GM15510 (cell line): ENCODE data around the gene RUNX1.

Experiments
- POLR2A ChIP-seq: IDR thresholded peaks from 3 replicates; pipeline ENCODE4 v1.6.1; 2011; ENCODE audit warnings: borderline replicate concordance; ENCODE audit not compliant: insufficient read length; ENCODE audit errors: extremely low read depth

RUNX1 gene

DNA sequence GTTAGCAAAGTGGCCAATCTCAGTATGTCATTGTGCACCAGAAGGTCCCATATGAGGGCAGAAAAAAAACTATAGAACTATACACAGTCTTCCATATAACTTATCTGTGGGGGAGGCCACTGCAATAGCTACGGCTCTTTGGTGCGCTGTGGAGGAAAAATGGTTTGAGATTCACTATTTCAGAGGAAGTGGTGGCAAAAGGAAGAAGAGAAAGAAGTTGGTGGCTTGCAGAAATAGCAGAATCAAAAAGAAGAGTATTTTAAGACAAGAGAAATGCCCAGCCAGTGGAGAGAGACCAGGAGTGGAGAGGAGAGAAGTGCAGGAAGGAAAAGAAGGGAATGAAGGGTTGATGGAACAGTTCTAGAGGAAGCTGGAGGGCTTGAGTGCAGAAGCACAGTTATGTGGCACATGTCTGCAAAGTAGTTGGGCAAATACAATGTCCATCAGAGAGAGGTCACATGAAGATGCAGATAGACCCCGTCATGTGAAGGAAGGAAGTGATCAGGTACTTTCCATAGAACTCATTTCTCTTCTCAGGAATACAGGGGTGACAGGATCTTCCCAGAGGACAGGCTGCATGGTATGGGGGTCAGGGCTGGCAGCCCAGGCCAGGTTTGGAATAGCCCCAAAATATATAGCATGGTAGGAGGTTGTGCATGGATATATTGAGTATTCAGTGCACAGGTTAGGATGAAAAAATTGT lies 64.6 kb downstream of the RUNX1 start:
- no peak for TF ChIP-seq POLR2A

DNA sequence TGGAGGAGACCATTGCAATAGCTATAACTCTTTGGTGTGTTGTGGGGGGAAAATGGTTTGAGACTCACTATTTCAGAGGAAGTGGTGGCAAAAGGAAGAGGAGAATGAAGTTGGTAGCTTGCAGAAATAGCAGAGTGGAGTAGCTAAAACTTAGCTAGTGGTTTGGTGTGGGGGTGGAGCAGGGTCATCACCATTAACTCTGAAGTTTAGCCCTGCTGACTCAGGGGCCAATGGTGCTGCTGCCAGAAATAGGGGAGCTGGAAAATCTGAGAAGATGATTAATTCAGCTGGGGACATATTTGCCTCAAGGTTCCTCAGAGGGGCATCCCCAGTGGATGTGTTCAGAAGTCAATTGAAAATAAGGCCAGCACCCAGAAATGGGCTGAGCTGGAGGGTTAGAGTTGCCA lies 65.4 kb downstream of the RUNX1 start:
- TF ChIP-seq POLR2A, result no peak

DNA sequence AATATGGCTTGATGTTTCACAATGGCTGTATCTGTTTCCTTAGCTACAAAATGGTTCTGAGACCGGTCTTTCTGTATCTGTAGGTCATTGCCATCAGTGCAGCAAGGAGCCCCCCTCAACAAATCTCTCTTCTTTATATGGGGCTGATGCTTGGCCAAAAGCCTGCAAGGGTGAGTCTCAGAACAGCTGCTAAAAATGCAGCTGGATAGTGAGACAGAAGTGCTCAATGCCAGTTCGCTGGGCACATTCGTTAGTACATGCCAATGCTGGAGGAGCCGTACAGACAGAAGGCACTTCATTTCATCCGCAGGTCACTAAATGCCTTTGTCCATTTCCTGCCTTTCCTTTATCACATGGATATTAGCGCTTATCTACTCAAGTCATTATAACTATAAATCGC lies 67.3 kb downstream of the RUNX1 start:
- no peak for TF ChIP-seq POLR2A

DNA sequence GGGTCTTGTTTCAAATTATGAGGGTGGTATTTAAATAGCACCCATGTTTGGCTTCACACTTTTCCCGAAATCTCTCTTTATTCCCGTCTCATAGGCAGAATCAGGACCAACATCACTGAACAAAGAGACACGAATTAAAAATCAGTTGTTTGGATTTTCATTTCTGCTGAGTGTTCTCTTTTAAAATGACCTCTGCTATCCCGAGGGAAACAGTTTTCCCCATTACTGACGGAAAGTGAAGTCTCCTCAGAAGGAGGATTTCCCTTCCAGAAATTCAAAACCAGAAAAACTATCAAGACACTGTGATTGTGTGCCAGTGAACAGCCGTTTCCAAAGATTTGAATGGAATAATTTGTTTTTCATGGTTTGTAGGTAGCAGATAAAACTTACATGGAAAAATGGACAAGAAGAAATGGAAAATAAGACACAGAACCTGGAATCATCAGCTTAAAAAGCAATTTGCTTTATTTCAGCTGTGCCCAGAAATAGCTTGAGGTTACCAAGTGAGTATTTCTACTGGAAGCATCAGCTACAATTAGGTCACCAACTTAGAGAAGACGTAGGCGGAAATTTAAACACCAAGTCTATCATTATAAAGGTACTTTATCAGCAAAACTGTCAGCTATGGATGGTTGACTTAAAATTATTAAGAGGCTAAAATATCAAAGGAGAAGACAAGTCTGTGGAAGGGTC lies 68.5 kb downstream of the RUNX1 start:
- TF ChIP-seq POLR2A, result no peak

DNA sequence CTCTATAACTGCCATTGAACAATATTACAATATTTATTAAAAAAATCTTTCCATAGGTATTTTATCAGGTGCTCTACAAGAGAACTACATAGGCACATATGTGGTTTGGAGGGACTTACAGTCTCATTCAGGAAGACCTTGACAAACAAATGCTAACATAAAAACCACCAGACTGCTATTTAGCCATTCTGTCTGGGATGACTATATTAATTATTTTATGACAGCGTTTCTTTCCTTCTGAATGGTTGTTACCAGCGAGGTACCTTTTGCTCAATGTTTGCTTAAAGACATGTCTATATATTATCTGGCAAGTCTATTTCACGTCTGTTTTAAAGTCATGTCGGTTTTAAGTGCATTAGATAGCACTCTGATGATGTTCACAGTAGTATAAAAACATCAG lies 69.7 kb downstream of the RUNX1 start:
- no peak for TF ChIP-seq POLR2A

DNA sequence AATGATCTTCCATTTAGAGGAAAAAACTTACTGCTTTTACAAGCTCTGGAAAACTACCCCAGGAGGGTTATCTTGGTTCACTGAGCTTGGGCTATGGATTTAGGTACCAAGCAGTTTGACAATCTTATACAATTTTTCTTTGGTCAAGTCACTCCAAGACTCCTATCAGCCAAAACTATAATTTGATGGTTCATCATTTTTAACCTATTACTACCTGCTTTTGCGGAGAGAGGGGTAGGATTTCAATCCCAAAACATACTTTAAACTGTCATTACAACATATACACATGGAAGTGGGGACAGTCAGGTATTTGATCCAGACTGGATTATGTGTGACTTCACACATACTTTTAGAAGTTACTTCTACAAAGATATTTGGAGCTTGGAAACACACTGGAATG lies 71.8 kb downstream of the RUNX1 start:
- no peak for TF ChIP-seq POLR2A

DNA sequence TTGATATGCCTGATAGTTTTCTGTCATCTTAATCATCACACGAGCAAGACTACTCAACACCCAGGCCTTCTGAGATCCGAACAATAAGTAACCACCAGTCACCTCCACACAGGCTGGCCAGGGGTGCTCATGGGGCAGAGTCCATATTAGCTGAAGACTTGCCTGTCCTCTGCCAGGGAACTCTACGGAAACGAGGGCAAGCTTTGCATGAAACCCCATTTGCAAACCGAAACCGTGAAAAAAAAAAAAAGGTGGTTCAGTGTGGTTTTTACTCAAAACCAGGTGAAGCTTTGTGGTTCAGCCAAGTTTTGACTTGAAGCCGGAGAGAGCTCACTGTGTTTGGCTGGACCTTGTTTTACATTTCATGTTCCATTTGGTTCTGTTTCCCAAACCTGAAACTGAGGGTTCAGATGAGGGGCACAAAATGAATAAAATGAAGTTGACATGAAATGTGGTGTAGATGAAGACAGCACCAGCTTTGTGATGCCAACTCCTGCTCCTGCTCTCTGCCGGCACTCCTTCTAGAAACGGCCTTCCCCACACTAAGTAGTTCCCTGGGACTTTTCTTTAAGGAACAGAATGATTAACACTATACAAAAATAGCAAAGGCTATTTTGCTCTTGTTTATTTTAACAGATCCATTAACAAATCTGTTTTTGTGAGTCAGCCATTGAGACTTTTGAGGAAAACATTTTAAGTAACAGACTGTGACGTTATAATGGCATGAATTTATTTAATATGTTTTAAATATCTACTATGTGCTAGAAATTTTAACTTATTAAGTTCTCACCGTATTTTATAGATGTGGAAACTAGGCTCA lies 74.7 kb downstream of the RUNX1 start:
- TF ChIP-seq POLR2A, result no peak

DNA sequence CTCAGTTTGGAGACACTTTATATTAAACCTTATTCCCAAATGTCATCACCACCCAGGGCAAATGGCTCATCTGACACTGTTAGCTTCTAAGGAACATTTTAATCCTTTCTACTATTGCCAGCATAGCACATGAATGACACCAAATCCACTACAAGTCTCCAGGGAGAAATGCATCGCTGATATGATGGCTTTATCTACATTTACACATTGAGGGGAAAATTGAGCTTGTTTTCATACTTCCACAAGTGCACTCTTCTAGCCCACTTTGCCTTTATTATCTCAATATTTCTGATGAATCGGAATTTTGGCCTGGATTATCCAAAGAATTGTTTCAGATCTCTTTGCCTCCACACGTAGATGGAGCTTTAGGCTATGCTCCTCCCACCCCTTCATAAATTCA lies 75.4 kb downstream of the RUNX1 start:
- no peak for TF ChIP-seq POLR2A

DNA sequence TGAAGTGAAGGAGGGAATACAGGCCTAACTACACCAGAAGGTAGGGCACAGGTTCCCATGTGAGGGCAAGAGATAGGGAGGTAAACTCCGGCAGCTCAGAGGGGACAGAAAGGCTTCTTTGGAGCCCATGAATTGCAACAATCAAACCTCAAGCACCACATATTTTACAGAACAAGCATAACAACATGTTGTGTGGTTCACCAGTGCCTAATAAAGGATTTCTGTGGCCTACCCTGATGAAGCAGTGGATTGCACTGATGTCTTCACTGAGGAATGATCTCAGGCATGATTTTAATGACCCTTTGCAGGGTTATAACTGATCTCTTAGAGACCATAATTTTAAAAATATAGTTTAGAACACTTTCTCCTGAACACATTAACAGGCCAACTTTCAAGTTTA lies 77.4 kb downstream of the RUNX1 start:
- TF ChIP-seq POLR2A, result no peak

DNA sequence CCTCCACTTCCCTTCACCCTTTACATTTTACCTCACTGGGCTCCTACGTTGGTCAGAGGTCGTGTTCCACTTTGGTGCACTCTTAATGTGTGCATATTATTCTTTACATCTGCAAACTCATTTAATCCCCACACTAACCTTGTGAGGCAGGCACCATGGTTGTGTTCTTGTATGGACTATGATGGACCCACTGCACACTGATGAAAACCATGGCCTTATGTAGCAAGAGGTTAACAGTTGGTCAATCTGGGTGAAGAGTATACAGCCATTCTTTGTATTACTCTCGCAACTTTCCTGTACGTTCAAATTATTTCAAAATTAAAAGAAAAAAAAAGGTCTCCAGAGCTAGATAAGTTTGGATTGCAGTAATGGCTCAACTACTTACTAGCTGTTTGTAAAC lies 78.5 kb downstream of the RUNX1 start:
- no peak for TF ChIP-seq POLR2A

DNA sequence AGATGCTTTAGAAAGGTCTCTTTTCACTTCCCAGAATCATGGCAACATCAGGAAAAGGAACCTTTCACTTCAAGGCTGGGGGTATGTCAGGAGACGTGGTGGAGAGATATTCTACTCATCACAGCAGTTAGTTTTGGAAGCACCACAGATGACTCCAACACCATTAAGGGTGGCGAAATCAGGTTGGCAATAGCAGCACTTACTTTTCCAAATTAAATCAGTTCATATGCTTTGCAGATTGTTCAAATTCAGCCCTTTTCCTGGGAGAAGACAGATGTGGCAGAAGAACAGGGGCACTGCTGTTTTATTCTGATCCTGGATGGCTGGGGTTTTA lies 79.0 kb downstream of the RUNX1 start:
- no peak for TF ChIP-seq POLR2A

DNA sequence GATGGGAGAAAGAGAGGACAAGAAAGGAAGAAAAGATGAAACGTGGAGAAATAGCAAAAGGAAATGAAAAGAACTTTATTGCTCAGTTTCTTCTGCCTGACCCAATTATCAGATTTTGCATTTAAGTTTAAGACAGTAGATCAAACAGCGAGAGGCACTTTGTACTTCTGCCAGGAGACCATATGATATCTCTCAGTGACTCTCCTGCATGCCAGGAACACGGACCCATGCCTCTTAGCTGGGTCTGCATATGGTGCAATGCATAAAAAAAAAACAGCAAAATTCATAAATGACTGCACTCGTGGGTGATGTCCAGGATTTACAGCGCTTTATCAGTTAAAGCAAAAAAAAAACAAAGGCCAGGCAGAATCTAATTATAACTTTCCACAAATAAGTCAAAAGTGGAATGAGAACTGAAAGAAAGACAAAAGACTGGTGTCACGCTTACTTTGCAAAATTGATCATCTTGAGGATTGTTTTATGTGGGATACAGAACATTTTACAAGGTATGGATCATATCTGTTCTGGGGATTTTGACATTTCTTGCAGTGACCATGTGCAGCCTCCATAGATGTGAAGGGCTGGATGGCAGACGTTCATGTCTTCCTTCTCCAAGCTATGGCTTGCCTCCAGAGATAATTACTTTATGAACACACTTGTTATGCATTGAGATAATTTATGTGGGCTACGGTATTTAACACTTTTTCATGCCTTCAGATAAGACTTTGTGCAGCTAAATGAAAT lies 79.5 kb downstream of the RUNX1 start:
- TF ChIP-seq POLR2A, result no peak

DNA sequence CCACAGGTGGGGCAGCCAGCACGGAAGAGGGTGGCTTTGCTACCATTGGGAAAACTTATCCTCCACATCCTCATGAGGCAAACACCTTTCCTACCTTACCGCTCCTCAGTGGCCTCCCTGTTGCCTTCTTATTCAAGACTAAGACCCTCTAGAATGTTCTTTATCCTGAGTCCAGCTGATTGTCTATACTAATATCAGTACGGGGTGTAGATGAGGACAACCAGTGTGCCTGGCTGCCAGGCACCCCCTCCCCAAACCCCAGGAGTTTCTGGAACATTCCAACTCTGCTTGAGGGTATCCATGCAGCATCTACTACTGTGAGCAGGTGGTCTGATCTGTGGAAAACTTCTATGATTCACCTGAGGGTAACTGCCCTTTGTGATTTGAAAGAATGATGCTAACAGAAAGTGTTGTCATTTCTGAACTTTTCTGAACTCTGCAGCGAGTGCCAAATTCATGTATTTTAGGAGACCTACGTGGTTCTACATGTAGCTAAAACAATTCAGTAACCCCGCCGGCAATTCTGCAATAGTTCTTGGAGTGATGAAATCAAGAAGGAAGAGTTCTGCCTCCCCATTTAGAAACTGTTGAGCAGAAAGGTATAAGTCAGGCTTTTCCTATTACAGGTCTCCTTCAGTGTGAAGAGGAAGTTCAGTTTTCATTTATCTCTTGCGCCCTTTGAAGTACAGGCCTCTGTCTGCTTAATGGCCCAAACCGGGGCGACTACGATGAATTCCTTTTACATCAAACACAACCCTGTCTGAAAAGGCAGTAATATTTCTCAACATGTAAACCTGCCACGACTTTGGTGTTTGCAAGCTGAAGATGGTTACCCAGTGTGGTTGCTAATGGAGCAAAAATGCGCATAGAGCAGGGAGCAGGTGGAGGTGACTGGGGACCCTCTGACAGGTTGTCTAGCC lies 80.4 kb downstream of the RUNX1 start:
- no peak for TF ChIP-seq POLR2A

DNA sequence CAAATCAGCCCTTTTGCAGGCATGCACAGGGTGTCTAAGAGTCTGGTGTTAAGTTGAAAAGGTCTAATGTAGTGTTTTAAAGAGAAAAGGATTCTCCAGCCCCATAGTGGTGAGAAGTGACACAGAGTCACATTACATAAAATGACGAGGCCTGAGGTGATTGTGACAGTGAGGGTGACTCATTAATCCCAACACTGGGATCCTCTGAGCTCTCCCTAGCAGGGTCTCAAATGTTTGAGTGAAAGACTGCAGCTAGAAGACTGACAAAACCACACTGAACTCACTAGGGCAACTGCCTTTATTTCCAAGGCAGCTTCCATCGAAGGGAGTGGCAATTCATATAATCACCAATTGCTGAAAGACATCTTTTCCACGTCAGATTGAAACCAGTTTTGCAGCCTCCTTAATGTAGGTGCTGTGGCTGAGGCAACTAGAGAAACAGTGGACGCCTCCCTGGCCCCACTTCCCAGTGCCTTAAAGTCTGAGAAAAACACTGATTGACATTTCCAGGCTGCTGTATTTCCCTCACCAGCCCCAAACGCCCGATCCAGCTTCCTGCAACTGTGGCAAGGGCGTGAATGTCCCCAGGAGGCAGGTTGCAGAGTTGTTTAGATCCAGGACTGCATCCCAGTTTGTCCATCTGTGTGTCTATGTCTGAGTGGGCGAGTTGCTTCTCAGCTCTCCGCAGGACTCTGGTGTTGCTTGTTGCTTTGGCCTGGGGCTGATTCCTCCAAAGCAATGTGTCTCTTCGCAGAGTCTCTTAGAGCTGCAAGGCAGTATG lies 81.4 kb downstream of the RUNX1 start:
- no peak for TF ChIP-seq POLR2A
